ENCODE data around the gene CCDC136.

DNA sequence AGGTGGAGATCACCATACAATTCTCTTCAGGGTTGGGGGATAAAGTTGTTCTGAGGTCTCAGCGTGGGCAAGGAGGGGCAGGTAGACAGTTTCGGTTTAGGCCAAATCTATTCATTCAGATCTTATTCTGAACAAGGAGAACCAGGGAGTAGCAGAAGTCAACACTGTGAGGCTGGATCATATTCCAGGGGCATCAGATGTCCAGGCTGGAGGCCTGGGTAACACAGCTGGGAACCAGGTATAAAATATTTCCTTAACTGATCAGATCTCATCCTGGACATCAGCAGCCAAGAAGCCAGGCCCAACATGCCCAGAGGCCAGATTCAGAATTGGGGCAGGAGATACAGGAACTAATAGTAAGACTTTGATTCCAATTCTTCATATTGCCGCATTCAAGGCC, 19.2 kb downstream of the CCDC136 start:
- TF ChIP-seq, protein P1, sequence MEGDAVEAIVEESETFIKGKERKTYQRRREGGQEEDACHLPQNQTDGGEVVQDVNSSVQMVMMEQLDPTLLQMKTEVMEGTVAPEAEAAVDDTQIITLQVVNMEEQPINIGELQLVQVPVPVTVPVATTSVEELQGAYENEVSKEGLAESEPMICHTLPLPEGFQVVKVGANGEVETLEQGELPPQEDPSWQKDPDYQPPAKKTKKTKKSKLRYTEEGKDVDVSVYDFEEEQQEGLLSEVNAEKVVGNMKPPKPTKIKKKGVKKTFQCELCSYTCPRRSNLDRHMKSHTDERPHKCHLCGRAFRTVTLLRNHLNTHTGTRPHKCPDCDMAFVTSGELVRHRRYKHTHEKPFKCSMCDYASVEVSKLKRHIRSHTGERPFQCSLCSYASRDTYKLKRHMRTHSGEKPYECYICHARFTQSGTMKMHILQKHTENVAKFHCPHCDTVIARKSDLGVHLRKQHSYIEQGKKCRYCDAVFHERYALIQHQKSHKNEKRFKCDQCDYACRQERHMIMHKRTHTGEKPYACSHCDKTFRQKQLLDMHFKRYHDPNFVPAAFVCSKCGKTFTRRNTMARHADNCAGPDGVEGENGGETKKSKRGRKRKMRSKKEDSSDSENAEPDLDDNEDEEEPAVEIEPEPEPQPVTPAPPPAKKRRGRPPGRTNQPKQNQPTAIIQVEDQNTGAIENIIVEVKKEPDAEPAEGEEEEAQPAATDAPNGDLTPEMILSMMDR (IDR thresholded peaks at IDR 0.05): no peak
- TF ChIP-seq POLR2A (IDR thresholded peaks at IDR 0.05): no peak

All from testis (tissue), 2 donors.